ENCODE measurements around the gene PPRC1.

Gene PPRC1, protein sequence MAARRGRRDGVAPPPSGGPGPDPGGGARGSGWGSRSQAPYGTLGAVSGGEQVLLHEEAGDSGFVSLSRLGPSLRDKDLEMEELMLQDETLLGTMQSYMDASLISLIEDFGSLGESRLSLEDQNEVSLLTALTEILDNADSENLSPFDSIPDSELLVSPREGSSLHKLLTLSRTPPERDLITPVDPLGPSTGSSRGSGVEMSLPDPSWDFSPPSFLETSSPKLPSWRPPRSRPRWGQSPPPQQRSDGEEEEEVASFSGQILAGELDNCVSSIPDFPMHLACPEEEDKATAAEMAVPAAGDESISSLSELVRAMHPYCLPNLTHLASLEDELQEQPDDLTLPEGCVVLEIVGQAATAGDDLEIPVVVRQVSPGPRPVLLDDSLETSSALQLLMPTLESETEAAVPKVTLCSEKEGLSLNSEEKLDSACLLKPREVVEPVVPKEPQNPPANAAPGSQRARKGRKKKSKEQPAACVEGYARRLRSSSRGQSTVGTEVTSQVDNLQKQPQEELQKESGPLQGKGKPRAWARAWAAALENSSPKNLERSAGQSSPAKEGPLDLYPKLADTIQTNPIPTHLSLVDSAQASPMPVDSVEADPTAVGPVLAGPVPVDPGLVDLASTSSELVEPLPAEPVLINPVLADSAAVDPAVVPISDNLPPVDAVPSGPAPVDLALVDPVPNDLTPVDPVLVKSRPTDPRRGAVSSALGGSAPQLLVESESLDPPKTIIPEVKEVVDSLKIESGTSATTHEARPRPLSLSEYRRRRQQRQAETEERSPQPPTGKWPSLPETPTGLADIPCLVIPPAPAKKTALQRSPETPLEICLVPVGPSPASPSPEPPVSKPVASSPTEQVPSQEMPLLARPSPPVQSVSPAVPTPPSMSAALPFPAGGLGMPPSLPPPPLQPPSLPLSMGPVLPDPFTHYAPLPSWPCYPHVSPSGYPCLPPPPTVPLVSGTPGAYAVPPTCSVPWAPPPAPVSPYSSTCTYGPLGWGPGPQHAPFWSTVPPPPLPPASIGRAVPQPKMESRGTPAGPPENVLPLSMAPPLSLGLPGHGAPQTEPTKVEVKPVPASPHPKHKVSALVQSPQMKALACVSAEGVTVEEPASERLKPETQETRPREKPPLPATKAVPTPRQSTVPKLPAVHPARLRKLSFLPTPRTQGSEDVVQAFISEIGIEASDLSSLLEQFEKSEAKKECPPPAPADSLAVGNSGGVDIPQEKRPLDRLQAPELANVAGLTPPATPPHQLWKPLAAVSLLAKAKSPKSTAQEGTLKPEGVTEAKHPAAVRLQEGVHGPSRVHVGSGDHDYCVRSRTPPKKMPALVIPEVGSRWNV (N-terminal part only)

DNA sequence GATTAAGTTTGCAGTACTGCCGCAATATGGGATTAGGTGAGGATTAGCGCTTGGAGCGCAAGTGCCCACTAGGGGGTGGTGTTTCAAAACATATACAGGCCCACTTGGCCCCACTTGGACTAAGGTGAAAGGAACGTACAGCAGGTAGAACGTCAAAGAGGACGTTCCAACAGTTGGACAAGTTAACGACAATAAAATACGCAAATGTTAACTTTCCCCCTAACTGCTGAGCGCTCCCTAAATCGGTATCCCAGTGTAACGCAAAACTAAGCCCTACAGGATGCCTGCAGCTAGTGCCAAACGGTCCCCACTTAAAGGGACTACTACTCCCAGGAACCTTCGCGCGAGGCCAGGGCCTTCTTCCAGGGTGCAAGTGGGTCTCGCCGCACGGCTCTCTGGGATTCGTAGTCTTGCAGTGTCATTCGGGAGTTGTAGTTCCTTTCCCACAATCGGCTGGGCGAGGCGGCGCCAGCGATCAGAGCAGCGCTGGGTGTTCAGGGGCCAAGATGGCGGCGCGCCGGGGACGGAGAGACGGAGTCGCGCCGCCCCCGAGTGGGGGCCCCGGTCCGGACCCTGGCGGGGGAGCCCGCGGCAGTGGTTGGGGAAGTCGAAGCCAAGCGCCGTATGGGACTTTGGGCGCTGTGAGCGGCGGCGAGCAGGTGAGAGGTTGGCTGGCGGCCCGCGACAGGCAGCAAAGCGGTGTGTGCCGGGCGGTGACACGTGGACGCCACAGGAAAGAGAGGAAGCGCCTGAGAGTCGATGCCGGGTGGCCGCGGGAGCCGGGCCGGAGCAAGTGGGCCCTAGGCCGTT lies at the start of gene PPRC1:
Gene PPRC1, plus strand, starts transcription at position 478 of the 810 bp plus-strand sequence. Its CDS starts 29 bp downstream, at position 507.
- Histone ChIP-seq H3K9ac (ENCODE audit: low read length) (peak within 1 kb of the TSS; percentile 76), H3K4me1 (ENCODE audit: control insufficient read depth, insufficient read depth, low read length) (peaks cover 11% of the 10 kb centered on the region)

DNA sequence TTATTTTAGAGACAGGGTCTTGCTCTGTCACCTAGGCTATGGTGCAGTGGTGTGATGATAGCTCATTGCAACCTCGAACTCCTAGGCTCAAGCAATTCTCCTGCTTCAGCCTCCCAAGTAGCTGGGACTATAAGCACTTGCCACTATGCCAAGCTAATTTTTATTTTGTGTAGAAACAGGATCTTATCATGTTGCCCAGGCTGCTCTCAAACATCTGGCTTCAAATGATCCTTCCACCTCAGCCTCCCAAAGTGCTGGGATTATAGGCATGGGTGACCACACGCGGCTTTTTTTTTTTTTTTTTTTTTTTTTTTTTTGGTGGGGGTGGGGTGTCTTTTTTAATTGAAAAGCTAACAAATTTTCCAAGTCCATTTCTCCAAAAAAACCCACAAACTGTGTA lies 49.3 kb upstream of the PPRC1 start:
- Histone ChIP-seq H3K4me1 (ENCODE audit: control insufficient read depth, insufficient read depth, low read length) (no peaks in the 10 kb centered on the region), H3K9me3 (ENCODE audit: control insufficient read depth, low read length) (no peaks in the 10 kb centered on the region), H3K36me3 (ENCODE audit: control insufficient read depth, insufficient read depth, low read length) (no peaks in the 10 kb centered on the region), H3K9ac (ENCODE audit: low read length) (no peak overlapping the region), H3K27me3 (ENCODE audit: control insufficient read depth, insufficient read depth, low read length) (no peaks in the 10 kb centered on the region), H3K4me3 (ENCODE audit: low read length) (no peak overlapping the region)

More for the DNA sequence above, at the start of gene PPRC1:
- peak within 1 kb of the TSS; percentile 66 for H3K4me3 ChIP-seq (ENCODE audit: low read length)
- no peaks in the 10 kb centered on the region for H3K27me3 ChIP-seq (ENCODE audit: control insufficient read depth, insufficient read depth, low read length)
- no peaks in the 10 kb centered on the region for H3K9me3 ChIP-seq (ENCODE audit: control insufficient read depth, low read length)
- no peaks in the 10 kb centered on the region for H3K36me3 ChIP-seq (ENCODE audit: control insufficient read depth, insufficient read depth, low read length)

DNA sequence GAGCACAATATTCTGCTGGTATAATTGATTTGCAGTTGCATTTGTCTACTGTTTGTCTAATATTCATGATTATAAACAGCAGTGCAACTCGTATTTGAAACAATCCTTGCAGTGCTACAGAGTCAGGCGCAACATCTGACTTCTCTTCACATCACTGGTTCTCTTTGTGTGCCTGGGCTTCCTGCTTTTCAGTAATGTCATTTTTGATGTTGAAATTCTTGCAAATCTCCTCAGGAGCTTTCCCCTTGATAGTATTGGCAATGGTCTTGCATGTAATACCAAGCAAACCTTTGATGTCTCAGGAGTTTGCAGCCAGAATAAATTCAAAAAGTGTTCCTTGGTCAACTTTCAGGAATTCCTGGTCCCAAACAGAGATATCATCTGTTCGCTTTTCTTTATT lies 47.5 kb upstream of the PPRC1 start:
- no peaks in the 10 kb centered on the region for H3K9me3 ChIP-seq (ENCODE audit: control insufficient read depth, low read length)
- no peaks in the 10 kb centered on the region for H3K4me1 ChIP-seq (ENCODE audit: control insufficient read depth, insufficient read depth, low read length)
- no peak overlapping the region for H3K4me3 ChIP-seq (ENCODE audit: low read length)
- no peak overlapping the region for H3K9ac ChIP-seq (ENCODE audit: low read length)
- H3K27me3 ChIP-seq (ENCODE audit: control insufficient read depth, insufficient read depth, low read length) = no peaks in the 10 kb centered on the region
- H3K36me3 ChIP-seq (ENCODE audit: control insufficient read depth, insufficient read depth, low read length) = no peaks in the 10 kb centered on the region

DNA sequence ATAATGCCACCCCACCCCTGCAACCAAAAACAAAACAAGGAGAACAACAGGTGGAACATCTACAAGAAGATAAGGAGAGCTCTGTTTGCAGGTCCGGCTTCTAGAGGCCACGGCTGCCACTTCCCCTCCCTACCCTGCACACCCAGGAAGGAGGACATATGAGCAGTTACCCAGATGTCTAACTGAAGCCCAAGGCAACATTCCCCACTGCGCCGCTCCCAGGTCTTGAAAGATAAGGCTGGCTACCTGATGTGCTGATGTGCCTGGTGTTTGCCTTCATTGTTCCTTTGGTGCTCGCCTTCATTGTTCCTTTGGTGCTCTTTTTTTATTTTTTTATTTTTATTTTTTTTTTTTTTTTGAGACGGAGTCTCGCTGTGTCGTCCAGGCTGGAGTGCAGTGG lies 46.6 kb upstream of the PPRC1 start:
- Histone ChIP-seq H3K4me1 (ENCODE audit: control insufficient read depth, insufficient read depth, low read length) (no peaks in the 10 kb centered on the region), H3K36me3 (ENCODE audit: control insufficient read depth, insufficient read depth, low read length) (no peaks in the 10 kb centered on the region), H3K9me3 (ENCODE audit: control insufficient read depth, low read length) (no peaks in the 10 kb centered on the region), H3K9ac (ENCODE audit: low read length) (no peak overlapping the region), H3K27me3 (ENCODE audit: control insufficient read depth, insufficient read depth, low read length) (no peaks in the 10 kb centered on the region), H3K4me3 (ENCODE audit: low read length) (no peak overlapping the region)

DNA sequence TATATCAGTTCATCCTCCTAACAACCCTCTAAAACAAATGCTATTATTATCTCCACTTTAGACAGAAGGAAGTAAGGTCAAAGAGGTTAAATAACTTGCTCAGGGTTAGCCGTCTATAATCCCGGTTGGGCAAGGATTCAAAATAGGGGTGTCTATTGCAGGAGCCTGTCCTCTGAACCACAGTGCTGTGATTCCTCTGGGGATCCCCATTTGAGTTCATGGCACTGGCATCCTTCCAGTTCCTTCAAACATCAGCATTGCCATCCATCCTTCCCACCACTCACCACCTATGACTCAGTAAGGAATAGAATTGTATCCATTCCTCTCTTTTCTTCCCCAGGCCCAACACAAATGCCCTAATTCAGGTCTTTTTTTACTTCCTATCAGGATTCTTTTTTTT lies 42.1 kb upstream of the PPRC1 start:
- Histone ChIP-seq H3K9me3 (ENCODE audit: control insufficient read depth, low read length) (no peaks in the 10 kb centered on the region), H3K36me3 (ENCODE audit: control insufficient read depth, insufficient read depth, low read length) (no peaks in the 10 kb centered on the region), H3K4me3 (ENCODE audit: low read length) (no peak overlapping the region), H3K4me1 (ENCODE audit: control insufficient read depth, insufficient read depth, low read length) (no peaks in the 10 kb centered on the region), H3K9ac (ENCODE audit: low read length) (no peak overlapping the region), H3K27me3 (ENCODE audit: control insufficient read depth, insufficient read depth, low read length) (no peaks in the 10 kb centered on the region)

DNA sequence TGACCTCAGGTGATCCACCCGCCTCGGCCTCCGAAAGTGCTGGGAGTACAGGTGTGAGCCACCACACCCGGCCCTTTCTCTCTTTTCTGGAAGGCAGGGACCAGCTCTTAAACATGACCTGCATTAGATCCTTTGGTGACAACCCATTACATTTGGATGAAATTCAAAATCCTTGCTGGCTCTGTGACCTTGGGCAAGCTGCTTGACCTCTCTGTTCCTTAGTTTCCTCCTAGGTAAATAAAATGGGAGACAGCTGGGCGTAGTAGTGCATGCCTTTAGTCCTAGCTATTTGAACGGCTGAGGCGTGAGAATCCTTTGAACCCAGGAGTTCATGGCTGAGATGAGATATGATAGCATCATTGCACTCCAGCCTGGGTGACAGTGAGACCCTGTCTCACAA lies 36.4 kb upstream of the PPRC1 start:
- H3K36me3 ChIP-seq (ENCODE audit: control insufficient read depth, insufficient read depth, low read length) = no peaks in the 10 kb centered on the region
- H3K27me3 ChIP-seq (ENCODE audit: control insufficient read depth, insufficient read depth, low read length) = no peaks in the 10 kb centered on the region
- no peak overlapping the region for H3K9ac ChIP-seq (ENCODE audit: low read length)
- H3K9me3 ChIP-seq (ENCODE audit: control insufficient read depth, low read length) = no peaks in the 10 kb centered on the region
- H3K4me3 ChIP-seq (ENCODE audit: low read length) = no peak overlapping the region
- H3K4me1 ChIP-seq (ENCODE audit: control insufficient read depth, insufficient read depth, low read length) = no peaks in the 10 kb centered on the region

DNA sequence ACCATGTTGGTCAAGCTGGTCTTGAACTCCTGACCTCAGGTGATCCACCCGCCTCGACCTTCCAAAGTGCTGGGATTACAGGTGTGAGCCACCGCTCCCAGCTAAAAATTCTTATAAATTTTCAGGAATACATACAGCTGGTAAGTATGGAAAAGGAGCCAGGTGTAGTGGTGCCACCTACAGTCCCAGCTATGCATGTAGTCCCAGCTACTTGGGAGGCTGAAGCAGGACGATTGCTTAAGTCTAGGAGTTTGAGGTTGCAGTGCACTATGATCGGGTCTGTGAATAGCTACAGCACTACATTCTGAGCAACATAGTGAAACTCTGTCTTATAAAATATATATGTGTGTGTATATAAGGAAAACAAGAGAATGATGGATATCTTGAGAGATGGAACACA lies 31.7 kb upstream of the PPRC1 start:
- Histone ChIP-seq H3K4me1 (ENCODE audit: control insufficient read depth, insufficient read depth, low read length) (no peaks in the 10 kb centered on the region), H3K4me3 (ENCODE audit: low read length) (no peak overlapping the region), H3K9me3 (ENCODE audit: control insufficient read depth, low read length) (no peaks in the 10 kb centered on the region), H3K27me3 (ENCODE audit: control insufficient read depth, insufficient read depth, low read length) (no peaks in the 10 kb centered on the region), H3K9ac (ENCODE audit: low read length) (no peak overlapping the region), H3K36me3 (ENCODE audit: control insufficient read depth, insufficient read depth, low read length) (no peaks in the 10 kb centered on the region)

DNA sequence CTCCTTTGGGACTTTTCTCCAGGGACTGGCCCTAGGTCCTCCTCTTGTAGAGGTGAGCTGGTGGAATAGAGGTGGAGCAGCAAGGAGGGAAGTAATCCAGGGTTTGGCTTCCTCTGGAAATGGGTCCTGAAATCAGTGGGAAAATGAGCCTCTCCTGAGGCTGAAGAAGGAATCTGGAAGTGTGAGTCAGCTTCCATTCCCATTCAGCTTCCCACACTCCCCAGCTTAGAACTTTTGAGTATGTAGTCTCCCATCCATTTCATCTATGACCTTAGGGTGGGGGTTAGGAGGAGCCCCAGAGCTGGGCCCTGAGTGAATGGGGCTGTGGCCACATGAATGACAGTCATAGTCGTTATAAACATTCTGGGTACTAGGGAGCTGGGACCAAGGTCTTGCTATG lies 30.4 kb upstream of the PPRC1 start:
- no peaks in the 10 kb centered on the region for H3K36me3 ChIP-seq (ENCODE audit: control insufficient read depth, insufficient read depth, low read length)
- H3K4me1 ChIP-seq (ENCODE audit: control insufficient read depth, insufficient read depth, low read length) = no peaks in the 10 kb centered on the region
- H3K27me3 ChIP-seq (ENCODE audit: control insufficient read depth, insufficient read depth, low read length) = no peaks in the 10 kb centered on the region
- H3K4me3 ChIP-seq (ENCODE audit: low read length) = no peak overlapping the region
- H3K9ac ChIP-seq (ENCODE audit: low read length) = no peak overlapping the region
- H3K9me3 ChIP-seq (ENCODE audit: control insufficient read depth, low read length) = no peaks in the 10 kb centered on the region

DNA sequence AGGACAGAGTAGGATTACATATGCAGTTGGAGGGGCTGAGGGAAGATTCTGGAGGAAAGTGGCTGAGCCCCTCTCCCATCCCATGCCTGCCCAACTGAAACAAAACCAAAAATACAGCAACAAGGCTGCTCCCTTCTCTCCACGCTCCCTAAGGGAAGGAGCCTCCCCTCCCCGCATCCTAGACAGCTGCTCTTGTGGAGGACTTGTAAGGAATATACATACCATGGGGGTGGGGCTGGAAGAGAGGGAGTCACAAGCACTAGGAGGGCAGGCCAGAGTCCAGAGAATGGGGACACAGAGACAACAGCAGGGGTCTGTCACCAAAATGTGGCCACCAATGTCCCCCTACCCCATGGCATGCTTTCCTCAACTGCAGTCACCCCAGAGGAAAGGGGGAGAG lies 25.8 kb upstream of the PPRC1 start:
- no peaks in the 10 kb centered on the region for H3K4me1 ChIP-seq (ENCODE audit: control insufficient read depth, insufficient read depth, low read length)
- H3K27me3 ChIP-seq (ENCODE audit: control insufficient read depth, insufficient read depth, low read length) = no peaks in the 10 kb centered on the region
- H3K36me3 ChIP-seq (ENCODE audit: control insufficient read depth, insufficient read depth, low read length) = peaks cover 19% of the 10 kb centered on the region
- H3K9ac ChIP-seq (ENCODE audit: low read length) = no peak overlapping the region
- no peak overlapping the region for H3K4me3 ChIP-seq (ENCODE audit: low read length)
- no peaks in the 10 kb centered on the region for H3K9me3 ChIP-seq (ENCODE audit: control insufficient read depth, low read length)

DNA sequence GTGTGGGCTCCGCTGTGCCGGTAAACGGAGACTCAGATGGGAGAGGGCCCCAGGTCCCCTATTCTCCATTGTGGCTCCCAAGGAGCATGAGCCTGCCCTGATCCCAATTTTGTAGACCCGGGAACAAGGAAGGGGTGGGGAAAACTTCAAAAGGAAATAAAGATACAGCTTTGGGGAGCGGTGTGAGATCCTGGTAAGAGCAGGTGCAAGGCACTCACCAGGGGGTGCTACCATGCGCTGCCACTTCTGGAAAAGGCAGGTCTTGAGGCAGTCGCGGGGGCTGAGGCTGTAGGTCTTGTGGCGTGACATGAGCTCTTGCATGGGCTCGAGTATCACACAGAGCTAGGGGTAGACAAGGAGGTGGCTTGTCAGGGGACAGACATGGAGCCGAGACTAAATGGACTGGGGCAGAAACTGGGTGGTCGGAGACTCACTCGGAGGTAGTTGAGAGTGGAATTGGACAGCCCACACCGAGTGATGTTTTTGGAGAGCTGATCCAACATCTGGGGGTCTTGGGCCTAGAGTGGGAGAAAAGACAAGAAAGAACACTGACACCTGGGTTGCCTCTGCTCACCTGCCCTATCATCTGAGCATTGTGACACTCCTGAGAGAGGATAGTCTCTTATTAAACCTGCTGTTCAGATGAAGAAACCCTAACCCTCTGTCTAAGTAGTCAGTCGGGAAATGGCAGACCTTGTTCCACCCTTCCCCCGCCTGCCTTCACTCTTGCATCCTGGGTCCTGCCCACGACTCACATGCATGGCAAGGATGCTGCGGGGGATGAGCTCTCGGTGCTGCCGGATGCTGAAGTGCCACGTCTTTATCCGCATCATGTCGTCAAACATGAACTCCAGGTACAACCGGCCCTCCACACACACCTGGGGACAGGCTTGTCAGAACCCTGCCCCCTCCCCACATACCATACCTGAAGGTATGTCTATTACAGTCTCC lies 23.4 kb upstream of the PPRC1 start:
- Histone ChIP-seq H3K4me3 (ENCODE audit: low read length) (no peak overlapping the region), H3K27me3 (ENCODE audit: control insufficient read depth, insufficient read depth, low read length) (no peaks in the 10 kb centered on the region), H3K9me3 (ENCODE audit: control insufficient read depth, low read length) (no peaks in the 10 kb centered on the region), H3K4me1 (ENCODE audit: control insufficient read depth, insufficient read depth, low read length) (peaks cover 14% of the 10 kb centered on the region), H3K36me3 (ENCODE audit: control insufficient read depth, insufficient read depth, low read length) (peaks cover 19% of the 10 kb centered on the region), H3K9ac (ENCODE audit: low read length) (no peak overlapping the region)

Data from mucosa of stomach (tissue), 1 donor.